Spleen (tissue), 3 donors: ENCODE measurements around the gene CENPVL1.
"Not testable (repeated sequence)": the region's sequence is repeated elsewhere in the genome, so short reads cannot be mapped to it uniquely, and the experiment has no call there.

ENCODE experiments used
- POLR2A ChIP-seq, 3 donors: fragments of 450-650 bp; IDR thresholded peaks; one replicate each; pipeline ENCODE4 v1.5.1; 2017; ENCODE audit warnings: antibody characterized with exemption in 3 of 3, mild to moderate bottlenecking in 1 of 3
- POLR2AphosphoS5 ChIP-seq, 3 donors: sonication (generic); formaldehyde crosslinking; IDR thresholded peaks; one replicate each; pipeline ENCODE4 v1.5.1; 2017; ENCODE audit warnings: antibody characterized with exemption in 3 of 3

- TF ChIP-seq POLR2AphosphoS5, POLR2A (IDR thresholded peaks at IDR 0.05): not testable (repeated sequence)
Observed at GRCh38 chrX:51679689-51680433, 30.5 kb upstream of the CENPVL1 start.
